Thoracic aorta (tissue), 2 donors: Measurements from ENCODE around the gene F2RL1. TPM values are rescaled to one million over a fixed set of nuclear protein-coding genes. Genes with fewer than 3 reads are reported as not detected.
"Not testable (repeated sequence)": the region's sequence is repeated elsewhere in the genome, so short reads cannot be mapped to it uniquely, and the experiment has no call there.

Source experiments
- ATAC-seq: fragments of 150-250 bp; one replicate; pipeline ENCODE4 v1.8.0; 2017; ENCODE audit warnings: low read depth; ENCODE audit not compliant: insufficient number of reproducible peaks, low FRiP score
- DNase-seq: peaks from one replicate; pipeline ENCODE4 v3.0.0-alpha.2; 2020; ENCODE audit warnings: low spot score
- H3K27ac ChIP-seq, 2 donors: fragments of 200-600 bp; sonication (generic); 1 replicate in 1 of 2; 2 replicates in 1 of 2; pipeline ENCODE4 v1.5.1; 2016; ENCODE audit warnings: mild to moderate bottlenecking in 2 of 2, moderate library complexity in 2 of 2
- H3K27me3 ChIP-seq: fragments of 200-600 bp; sonication (generic); replicated peaks from 2 replicates; pipeline ENCODE4 v1.6.0; 2016; ENCODE audit warnings: mild to moderate bottlenecking; ENCODE audit not compliant: insufficient read depth
- H3K36me3 ChIP-seq: fragments of 200-600 bp; sonication (generic); one replicate; pipeline ENCODE4 v1.5.1; 2016
- H3K4me1 ChIP-seq, 2 donors: fragments of 200-600 bp; sonication (generic); 1 replicate in 1 of 2; 2 replicates in 1 of 2; pipeline versions ENCODE4 v1.5.1 to v1.6.0; 2016; ENCODE audit warnings: low read depth in 2 of 2, mild to moderate bottlenecking in 1 of 2; ENCODE audit not compliant: control insufficient read depth in 1 of 2
- H3K4me3 ChIP-seq: fragments of 200-600 bp; sonication (generic); 2 replicates; pipeline ENCODE4 v1.5.1; 2016; ENCODE audit warnings: mild to moderate bottlenecking
- H3K9me3 ChIP-seq: fragments of 200-600 bp; sonication (generic); 2 replicates; pipeline ENCODE4 v1.5.1; 2016
- CTCF ChIP-seq: fragments of 200-600 bp; sonication (generic); IDR thresholded peaks from one replicate; pipeline ENCODE4 v1.5.1; 2019; ENCODE audit warnings: antibody characterized with exemption
- total RNA-seq, 2 donors: library from RNA; depleted of rRNA; stranded (reverse); fragments of >200 nt; gene quantifications; one replicate each; pipeline versions ENCODE4 v1.1.0 to v1.2.3, GENCODE V29; 2016

F2RL1 gene
- total RNA-seq, 2 donors from 2014 or later: 8.3 to 9.1 TPM

GRCh38 chr5:76854644-76855043 lies 35.8 kb downstream of the F2RL1 start:
- ATAC-seq (no peak), DNase-seq (no peak)
- Histone ChIP-seq H3K4me3 (no peak overlapping the region), H3K27ac (no peak overlapping the region), H3K4me1 (peaks cover 0 to 13% of the 10 kb centered on the region in 2 donors), H3K27me3 (no peaks in the 10 kb centered on the region), H3K9me3 (no peaks in the 10 kb centered on the region), H3K36me3 (no peaks in the 10 kb centered on the region)
- no peak for TF ChIP-seq CTCF

- not testable (repeated sequence) for H3K9me3 ChIP-seq, H3K27me3 ChIP-seq, H3K4me3 ChIP-seq, H3K36me3 ChIP-seq, DNase-seq, ATAC-seq, H3K27ac ChIP-seq
- H3K4me1 ChIP-seq: peaks cover 0 to 11% of the 10 kb centered on the region in 2 donors
Observed at GRCh38 chr5:76855501-76855900, 36.7 kb downstream of the F2RL1 start.

- no peak for DNase-seq
- H3K9me3 ChIP-seq: no peaks in the 10 kb centered on the region
- H3K4me1 ChIP-seq: peaks cover 0 to 7% of the 10 kb centered on the region in 2 donors
- no peak for TF ChIP-seq CTCF
- H3K27me3 ChIP-seq: no peaks in the 10 kb centered on the region
- H3K27ac ChIP-seq: no peak overlapping the region
- no peak for ATAC-seq
- no peaks in the 10 kb centered on the region for H3K36me3 ChIP-seq
- H3K4me3 ChIP-seq: no peak overlapping the region
Observed at GRCh38 chr5:76855961-76856360, 37.1 kb downstream of the F2RL1 start.

- not testable (repeated sequence) for H3K36me3 ChIP-seq, DNase-seq, H3K27me3 ChIP-seq, H3K27ac ChIP-seq, H3K4me3 ChIP-seq, ATAC-seq, H3K9me3 ChIP-seq
- peaks cover 0 to 12% of the 10 kb centered on the region in 2 donors for H3K4me1 ChIP-seq
Observed at GRCh38 chr5:76856800-76857199, 38.0 kb downstream of the F2RL1 start.

- Histone ChIP-seq H3K4me3 (no peak overlapping the region), H3K27me3 (no peaks in the 10 kb centered on the region), H3K36me3 (no peaks in the 10 kb centered on the region), H3K4me1 (peaks cover 0 to 13% of the 10 kb centered on the region in 2 donors), H3K27ac (no peak overlapping the region), H3K9me3 (no peaks in the 10 kb centered on the region)
- DNase-seq (no peak), ATAC-seq (no peak)
- TF ChIP-seq CTCF: no peak
Observed at GRCh38 chr5:76859591-76860247, 40.9 kb downstream of the F2RL1 start.

- ATAC-seq: no peak
- no peak for TF ChIP-seq CTCF
- Histone ChIP-seq H3K36me3 (no peaks in the 10 kb centered on the region), H3K27ac (no peak overlapping the region), H3K9me3 (no peaks in the 10 kb centered on the region), H3K4me1 (peaks cover 0 to 9% of the 10 kb centered on the region in 2 donors), H3K27me3 (no peaks in the 10 kb centered on the region), H3K4me3 (no peak overlapping the region)
- DNase-seq: no peak
Observed at GRCh38 chr5:76861612-76862011, 42.8 kb downstream of the F2RL1 start.
